ENCODE measurements around the gene BRF1.
A peak's percentile ranks its signal among the peaks of the same experiment; 100 is the strongest.

The BRF1 gene

GRCh38 chr14:105200074-105200473 is 100.7 kb downstream of the BRF1 start:
- DNase-seq (ENCODE audit: low read depth in 2 of 2, low spot score in 1 of 2), result no peak

- no peak for DNase-seq (ENCODE audit: low read depth in 2 of 2, low spot score in 1 of 2)
Measured at GRCh38 chr14:105199093-105199492, 101.7 kb downstream of the BRF1 start.

GRCh38 chr14:105198588-105198987 is 102.2 kb downstream of the BRF1 start:
- DNase-seq (ENCODE audit: low read depth in 2 of 2, low spot score in 1 of 2), result no peak

DNA sequence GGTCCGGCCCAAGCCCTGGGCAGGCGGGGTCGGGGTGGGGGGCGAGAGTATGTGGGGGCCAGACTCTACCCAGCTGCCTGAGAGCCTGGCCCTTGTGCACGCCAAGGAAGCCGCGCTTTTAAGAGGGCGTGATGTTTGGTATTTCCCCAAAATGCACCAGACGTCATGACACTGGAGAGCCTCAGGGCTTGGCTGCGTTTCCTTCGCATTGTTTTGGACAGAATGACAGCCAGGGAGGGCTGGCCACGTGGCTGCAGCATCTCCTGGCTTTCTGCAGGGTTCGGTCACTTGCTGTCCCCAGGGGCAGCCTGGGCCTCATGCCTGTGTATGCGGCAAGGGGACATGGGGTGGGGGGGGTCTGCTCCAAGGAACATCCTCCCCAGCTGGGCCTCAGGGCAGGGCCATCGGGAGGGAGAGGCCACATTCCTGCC is 103.6 kb downstream of the BRF1 start:
- no peak for DNase-seq (ENCODE audit: low read depth in 2 of 2, low spot score in 1 of 2)

DNA sequence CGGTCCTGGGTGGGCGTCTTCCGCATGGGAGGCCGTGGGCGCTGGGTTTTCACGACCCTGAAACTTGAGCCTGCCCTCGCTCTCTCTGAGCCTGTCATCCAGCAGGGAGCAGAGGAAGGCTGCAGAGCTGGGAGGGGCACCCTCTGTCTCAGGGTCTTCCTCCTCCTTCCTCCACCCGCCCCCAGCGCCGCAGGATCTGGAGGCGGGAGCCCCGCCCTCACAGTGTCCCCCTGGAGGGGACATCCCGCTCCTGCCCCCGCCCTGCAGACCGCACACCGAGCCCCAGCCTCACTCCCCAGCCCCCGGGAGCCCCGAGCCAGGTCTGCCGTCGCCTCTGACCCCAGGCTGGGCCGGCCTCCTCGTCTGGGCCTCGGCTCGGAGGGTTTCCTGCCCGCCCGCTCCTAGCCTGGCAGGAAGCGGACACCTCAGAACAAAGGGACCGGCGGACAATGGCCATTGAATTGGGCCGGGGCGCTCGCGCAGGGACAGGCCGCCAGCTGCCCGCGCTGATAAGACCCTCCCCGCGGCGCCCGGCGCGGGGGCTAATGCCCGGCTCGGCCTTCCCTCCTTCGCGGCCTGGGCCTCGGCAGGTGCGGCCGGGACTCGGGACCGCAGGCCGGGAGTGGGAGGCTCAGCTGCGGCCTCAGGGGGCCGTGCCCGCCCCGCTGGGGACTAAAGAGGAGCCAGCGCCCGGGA is 104.4 kb downstream of the BRF1 start:
- DNase-seq (ENCODE audit: low read depth in 2 of 2, low spot score in 1 of 2), result no peak

GRCh38 chr14:105195522-105196264 is 105.1 kb downstream of the BRF1 start:
- no peak for DNase-seq (ENCODE audit: low read depth in 2 of 2, low spot score in 1 of 2)

GRCh38 chr14:105195051-105195450 is 105.8 kb downstream of the BRF1 start:
- DNase-seq (ENCODE audit: low read depth in 2 of 2, low spot score in 1 of 2), result no peak

DNA sequence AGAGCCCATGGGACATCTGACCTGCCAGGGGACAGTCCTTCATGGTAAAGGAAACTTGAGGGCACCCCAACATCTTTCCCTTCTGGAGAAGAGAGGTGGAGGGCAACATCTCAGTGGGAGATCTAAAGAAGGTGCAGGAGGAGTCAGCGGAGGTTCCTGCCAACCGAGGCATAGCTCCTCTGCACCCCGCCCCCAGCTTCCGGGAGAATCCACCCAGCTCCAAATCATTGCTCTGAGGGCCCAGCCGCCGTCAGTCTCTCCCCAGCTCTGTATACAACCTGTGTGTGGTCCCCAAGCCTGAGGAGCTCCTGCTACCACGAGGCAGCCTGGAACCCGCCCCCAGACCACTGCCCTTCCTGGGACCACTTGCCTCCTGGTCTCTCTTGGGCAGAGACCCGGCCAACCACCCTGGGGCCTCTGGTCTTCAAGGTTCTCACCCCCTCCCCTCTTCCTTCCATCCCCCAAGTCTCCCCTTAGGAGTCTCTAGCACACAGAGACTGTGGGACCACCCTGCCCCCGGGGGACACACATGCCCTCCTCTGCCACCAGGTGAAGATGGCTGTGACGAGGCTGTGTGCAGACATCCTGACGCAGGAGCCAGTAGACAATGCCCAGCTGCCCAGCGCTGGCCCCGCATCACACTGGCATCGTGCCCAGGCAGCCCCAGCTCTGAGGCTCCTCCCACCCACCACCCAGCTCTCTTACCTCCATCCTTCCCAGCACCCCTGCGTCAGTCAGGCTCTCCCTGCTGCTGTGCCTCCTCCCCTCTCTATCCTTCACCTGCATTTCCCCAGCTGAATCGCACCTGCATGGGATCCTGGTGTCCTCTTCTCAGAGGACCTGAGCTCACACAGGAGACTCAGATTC is 106.7 kb downstream of the BRF1 start:
- no peak for DNase-seq (ENCODE audit: low read depth in 2 of 2, low spot score in 1 of 2)

DNA sequence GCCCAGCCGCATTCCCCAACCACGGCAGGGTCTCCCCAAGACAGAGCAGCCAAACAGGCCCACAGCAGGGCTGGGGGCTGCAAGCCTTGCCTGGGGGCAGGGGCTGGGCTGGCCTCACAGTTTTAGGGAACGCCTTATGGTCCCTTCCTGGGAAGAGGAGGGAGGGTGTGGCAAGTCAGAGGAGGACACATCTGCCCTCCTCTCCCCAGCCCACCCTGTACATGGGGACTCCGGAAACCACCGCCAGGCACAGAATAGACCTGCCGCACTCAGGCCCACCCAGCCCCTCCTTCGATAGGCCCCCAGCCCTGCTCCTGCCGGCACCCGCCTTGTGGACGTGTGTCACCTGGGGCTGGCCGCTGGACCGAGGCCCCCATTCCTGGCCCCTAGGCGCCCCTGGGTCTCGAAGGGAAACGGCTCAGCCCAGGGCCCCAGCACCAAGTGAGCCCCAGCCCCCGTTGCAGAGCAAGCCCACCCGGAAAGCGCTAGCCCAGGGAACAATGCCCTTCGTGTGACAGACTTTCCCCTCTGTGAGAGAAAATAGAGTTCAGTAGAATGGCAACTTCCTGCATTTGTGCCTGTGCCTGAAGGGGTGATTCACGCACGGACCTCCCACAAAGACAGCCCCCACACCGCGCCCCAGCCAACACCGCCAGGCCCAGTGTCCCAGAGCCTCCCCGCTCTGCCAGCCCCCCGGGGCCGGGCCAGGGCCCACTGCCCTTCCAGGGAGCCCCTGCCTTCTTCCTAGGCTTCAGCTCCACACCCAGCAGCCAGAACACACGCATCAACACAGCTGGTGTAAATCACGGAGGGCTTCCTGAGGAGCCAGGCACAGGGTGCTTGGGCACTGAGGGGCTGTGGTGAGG is 107.7 kb downstream of the BRF1 start:
- DNase-seq (ENCODE audit: low read depth in 2 of 2, low spot score in 1 of 2), result peak in 1 of 2 donors; percentile 25

DNA sequence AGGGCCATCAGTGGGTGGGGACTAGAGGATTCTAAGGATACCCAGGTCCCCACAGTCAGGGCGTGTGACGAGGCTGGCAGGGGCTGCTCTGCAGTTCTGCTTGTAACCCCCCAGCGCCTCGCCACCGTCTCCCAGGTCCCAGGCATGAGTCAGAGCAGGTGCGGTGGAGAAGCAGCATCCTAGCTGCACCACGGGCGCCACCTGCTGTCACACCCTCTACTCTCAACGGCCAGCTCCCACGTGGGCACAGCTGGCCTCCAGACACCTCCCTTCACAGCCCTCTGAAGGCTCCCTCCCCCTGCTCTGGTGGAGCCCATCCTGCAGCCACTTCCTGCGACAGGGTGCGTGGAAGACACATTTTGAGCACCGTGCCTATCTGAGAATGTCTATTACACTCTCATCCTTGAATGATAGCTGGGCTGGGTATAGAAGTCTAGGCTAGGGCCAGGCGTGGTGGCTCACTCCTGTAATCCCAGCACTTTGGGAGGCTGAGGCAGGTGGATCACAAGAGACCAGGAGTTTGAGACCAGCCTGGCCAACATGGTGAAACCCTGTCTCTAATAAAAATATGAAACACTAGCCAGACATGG is 112.8 kb downstream of the BRF1 start:
- DNase-seq (ENCODE audit: low read depth in 2 of 2, low spot score in 1 of 2), result no peak

GRCh38 chr14:105187116-105187515 is 113.7 kb downstream of the BRF1 start:
- no peak for DNase-seq (ENCODE audit: low read depth in 2 of 2, low spot score in 1 of 2)

- no peak for DNase-seq (ENCODE audit: low read depth in 2 of 2, low spot score in 1 of 2)
Measured at GRCh38 chr14:105185973-105186372, 114.8 kb downstream of the BRF1 start.

DNA sequence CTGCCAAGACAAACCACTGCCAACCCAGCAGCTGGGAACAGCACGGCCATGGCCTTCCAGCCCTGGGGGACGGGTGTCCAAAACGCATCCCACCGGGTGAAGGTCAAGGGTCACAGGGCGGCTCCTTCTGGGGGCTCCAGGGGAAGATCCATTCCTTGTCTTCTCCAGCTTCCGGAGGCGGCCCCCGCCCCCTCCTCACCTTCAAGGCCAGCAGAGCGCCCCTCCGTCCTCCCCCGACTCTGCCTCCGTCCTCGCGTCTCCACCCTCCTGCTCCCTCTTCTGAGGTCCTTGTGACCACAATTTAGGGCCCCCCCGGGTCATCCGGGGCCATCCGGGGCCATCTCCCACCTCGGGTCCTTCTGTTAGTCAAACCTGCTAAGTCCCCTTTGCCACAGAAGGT is 115.8 kb downstream of the BRF1 start:
- DNase-seq (ENCODE audit: low read depth in 2 of 2, low spot score in 1 of 2), result no peak

DNA sequence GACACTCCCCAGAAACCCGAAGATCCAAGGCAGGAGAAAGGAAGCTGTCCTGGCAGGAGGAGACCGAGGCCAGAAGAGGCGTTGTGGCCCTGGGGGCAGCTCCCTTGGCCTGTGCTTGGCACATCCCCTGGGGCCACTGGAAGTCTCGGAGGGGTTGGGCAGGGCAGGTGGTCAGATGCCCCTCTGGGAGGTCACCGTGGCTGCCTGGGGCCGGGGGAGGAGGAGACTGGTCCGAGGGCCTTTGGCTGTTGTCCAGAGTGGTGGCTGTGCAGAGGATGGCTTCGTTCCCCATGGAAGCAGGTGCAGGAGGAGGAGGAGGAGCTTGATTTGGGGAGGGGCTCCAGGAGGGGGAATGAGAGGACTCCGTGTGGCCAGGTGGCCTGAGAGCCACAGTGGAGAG is 116.3 kb downstream of the BRF1 start:
- no peak for DNase-seq (ENCODE audit: low read depth in 2 of 2, low spot score in 1 of 2)

- DNase-seq (ENCODE audit: low read depth in 2 of 2, low spot score in 1 of 2), result no peak
Measured at GRCh38 chr14:105182296-105183020, 118.3 kb downstream of the BRF1 start.

DNA sequence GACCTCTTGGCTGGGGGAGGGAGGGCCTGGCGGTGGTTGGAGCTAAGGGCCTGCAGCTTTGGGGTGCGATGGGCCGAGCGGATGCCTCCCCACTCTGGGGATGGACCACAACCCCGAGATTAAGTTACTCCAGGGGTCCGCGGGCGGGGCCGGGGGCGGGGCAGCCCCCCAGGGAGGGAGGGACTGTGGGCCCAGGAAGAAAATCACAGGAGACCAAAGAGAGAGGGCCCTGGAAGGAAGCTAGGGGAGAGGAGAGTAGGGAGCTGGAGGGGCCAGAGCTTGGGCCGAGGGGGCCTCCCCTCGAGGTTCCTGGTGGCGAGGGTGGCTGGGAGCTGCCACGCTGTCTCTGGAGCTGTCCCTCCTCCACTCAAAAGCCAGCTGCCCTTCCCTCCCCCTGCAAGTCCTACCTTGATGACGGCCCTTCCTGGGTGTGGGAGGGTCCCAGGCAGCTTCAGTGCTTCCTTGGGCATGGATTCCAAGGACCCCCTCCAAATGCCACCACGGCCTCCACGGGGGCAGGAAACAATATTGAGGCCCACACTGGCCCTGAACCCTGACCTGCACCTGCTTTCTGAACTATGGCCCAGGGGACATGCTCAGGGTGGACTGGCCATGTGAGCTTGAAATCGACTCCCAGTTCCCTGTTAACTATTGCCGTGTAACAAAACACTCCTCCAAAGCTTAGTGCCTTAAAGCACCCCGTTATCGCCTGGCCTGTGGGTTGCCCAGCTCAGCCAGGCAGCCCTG is 119.1 kb downstream of the BRF1 start:
- no peak for DNase-seq (ENCODE audit: low read depth in 2 of 2, low spot score in 1 of 2)

- DNase-seq (ENCODE audit: low read depth in 2 of 2, low spot score in 1 of 2), result peak; percentile 70 to 72
Measured at GRCh38 chr14:105180592-105181548, 119.9 kb downstream of the BRF1 start, which contains the start of gene NUDT14. Gene NUDT14 (minus strand): TSS chr14:105181312. CDS start chr14:105181209, 103 bp downstream.

DNA sequence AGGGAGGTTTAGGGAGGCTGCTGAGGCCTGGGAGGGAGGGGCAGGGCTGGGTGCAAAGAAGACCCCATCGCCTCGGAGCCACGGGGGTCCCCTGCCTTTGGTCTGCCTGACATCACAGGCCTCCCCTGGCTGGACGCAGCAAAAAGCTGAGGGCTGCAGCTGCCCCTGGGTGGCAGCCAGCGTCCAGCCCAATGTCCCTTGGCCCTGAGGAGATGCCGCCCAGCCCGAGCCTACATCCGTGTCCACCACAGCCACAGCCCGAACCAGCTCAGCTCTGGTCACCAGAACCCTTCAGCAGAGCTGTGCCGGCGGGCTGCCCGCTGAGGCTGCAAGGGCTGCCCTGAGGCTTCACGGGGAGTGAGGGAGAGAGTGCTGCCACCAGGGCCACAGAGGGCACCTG is 121.6 kb downstream of the BRF1 start:
- no peak for DNase-seq (ENCODE audit: low read depth in 2 of 2, low spot score in 1 of 2)
